Measurements from ENCODE around the gene TRAF5.

DNA sequence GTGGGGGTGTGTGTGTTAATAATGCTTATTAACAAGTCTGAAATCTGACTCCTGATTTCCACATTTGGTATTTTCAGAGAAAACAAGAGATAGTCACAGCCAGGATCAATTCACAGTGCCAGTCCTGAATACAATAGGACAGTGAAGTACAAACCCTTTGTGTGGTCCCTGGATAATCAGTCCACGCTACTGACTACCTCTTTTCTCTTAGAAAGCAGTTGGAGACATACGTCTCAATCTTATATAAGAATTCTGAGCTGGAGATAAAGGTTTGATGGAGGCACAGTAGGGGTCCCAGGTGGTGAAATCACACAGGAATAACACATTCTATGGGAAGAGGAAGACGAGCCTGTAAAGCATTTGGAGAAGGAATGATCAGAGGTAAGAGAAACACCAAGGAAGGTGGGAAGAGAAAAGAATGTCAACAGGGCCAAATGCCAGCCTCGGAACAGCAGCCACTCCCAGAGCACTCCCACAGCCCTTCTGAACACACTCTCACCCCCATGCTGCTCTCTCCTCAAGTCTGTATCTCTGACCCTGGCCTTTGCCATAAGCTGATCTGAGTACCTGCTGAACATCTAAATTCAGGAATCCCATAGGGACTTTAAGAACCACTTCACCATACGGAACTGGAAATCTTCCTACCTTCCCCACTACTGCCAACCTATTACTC, 48.6 kb downstream of the TRAF5 start:
- TF ChIP-seq, protein P1, sequence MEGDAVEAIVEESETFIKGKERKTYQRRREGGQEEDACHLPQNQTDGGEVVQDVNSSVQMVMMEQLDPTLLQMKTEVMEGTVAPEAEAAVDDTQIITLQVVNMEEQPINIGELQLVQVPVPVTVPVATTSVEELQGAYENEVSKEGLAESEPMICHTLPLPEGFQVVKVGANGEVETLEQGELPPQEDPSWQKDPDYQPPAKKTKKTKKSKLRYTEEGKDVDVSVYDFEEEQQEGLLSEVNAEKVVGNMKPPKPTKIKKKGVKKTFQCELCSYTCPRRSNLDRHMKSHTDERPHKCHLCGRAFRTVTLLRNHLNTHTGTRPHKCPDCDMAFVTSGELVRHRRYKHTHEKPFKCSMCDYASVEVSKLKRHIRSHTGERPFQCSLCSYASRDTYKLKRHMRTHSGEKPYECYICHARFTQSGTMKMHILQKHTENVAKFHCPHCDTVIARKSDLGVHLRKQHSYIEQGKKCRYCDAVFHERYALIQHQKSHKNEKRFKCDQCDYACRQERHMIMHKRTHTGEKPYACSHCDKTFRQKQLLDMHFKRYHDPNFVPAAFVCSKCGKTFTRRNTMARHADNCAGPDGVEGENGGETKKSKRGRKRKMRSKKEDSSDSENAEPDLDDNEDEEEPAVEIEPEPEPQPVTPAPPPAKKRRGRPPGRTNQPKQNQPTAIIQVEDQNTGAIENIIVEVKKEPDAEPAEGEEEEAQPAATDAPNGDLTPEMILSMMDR (IDR thresholded peaks at IDR 0.05), result no peak
- no peak for TF ChIP-seq POLR2A (IDR thresholded peaks at IDR 0.05)
